Astrocyte (in vitro differentiated cells and primary cell): ENCODE measurements around the gene C1orf210.

ENCODE experiments used
- CTCF ChIP-seq: IDR thresholded peaks from 2 replicates; pipeline ENCODE4 v1.5.1; 2011; ENCODE audit warnings: low read depth, mild to moderate bottlenecking, inconsistent platforms, low read length, moderate library complexity; ENCODE audit not compliant: insufficient read depth
- EZH2 ChIP-seq: IDR thresholded peaks from 2 replicates; pipeline ENCODE4 v1.6.1; 2012; ENCODE audit warnings: mild to moderate bottlenecking, low read length, inconsistent platforms; ENCODE audit not compliant: insufficient read depth

DNA sequence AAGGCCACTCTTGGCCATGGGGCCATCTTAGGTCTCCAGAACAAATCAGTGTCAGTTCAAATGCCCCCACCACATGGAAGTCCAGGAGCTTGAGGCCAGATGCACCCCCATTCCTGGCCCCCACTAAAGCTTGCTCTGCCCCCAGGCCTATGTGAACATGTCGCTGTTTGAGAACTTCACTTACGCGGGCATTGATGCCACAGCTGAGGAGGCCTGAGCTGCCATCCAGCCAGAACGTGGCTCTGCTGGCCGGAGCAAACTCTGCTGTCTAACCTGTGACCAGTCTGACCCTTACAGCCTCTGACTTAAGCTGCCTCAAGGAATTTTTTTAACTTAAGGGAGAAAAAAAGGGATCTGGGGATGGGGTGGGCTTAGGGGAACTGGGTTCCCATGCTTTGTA, 37.1 kb upstream of the C1orf210 start:
- TF ChIP-seq CTCF (no peak), EZH2 (no peak)
